ENCODE measurements around the gene CNGA1.
"Not testable (repeated sequence)": the region's sequence is repeated elsewhere in the genome, so short reads cannot be mapped to it uniquely, and the experiment has no call there.

The CNGA1 gene

GRCh38 chr4:48028696-48029095 is 12.2 kb upstream of the CNGA1 start:
- DNase-seq: peak; percentile 48

- DNase-seq: no peak
Measured at GRCh38 chr4:48027653-48028052, 11.2 kb upstream of the CNGA1 start.

DNA sequence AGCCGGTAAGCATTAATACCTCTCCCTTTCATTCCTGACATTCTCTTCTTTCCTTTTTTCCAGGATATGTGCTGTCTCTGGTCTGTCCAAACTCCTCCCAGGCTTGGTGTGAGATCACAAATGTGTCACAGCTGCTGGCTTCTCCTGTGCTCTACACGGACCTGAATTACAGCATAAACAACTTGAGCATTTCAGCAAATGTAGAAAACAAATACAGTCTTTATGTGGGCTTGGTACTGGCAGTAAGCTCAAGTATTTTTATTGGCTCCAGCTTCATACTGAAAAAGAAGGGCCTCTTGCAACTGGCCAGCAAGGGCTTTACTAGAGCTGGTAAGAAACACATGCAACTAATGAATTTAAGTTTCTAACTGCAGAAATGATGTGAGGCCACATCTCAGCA is 8.5 kb upstream of the CNGA1 start:
- no peak for DNase-seq

DNA sequence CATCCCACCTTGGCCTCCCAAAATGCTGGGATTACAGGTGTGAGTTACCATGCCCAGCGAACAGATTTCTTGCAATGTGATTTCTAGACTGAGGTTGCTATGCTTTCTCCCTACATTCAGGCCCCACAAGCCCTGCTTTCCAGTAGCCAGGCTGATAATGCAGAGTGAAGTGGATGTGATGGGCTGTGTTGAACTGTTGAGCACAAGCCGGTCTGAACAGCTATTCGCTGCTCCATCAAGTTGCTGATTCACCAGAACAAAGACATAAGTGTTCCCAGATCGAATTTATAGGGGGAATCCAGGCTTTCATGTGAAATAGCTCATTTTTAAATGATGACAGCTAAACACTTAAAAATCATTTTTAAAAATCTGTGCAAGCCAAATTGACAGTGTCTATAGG is 8.0 kb upstream of the CNGA1 start:
- no peak for DNase-seq

DNA sequence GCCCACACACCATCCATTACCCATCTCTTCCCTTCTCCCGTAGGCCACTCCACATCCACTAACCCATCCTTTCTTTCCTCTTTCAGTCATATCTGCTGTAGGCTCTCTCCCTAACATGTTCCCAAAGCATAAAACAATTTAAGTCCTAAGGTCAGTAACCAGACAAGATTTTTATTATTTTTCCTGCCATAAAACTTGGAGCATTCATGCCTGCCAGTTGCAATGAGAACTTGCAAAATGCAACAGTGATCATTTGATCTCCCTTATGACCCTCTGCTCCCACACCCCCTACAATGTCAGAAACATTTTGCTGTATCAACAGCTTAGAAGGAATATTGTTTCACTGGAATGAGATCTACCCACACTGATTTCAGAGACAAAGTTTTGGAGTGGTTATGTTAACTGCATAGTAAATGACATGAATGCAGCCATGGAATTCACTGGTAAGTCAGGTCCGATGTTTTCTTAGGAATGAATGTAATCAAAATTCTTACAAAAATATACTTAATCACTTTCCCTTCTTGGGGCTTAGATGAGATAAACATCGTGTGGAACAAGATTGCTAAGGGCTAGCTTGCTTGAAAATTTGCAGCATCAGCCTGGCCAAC is 5.8 kb upstream of the CNGA1 start:
- DNase-seq: no peak

DNA sequence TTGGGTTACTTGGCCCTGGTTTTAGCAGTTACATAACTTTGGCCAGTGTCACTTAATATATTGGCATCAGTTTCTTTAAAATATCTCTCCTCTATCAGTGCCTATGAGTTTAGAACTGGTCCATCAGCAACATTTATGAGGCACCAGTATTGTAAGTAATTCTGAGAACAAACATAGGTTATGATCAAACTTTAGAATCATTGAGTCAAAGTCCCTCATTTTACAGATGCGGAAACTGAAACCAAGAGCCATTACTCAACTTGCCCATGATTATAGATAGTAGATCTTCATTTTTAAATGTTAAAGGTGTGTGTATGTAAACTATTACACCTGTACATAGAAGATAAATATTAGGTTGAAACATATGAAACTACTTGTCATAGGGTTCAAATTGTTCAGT is 4.6 kb upstream of the CNGA1 start:
- no peak for DNase-seq

- no peak for DNase-seq
Measured at GRCh38 chr4:48018112-48018511, 1.6 kb upstream of the CNGA1 start.

- DNase-seq: peak; percentile 8
Measured at GRCh38 chr4:48017108-48017571, 659 bp upstream of the CNGA1 start.

GRCh38 chr4:48015678-48016077 is 803 bp downstream of the CNGA1 start:
- DNase-seq: no peak

- no peak for DNase-seq
Measured at GRCh38 chr4:48015216-48015615, 1.3 kb downstream of the CNGA1 start.

- no peak for DNase-seq
Measured at GRCh38 chr4:48012824-48013223, 3.7 kb downstream of the CNGA1 start.

DNA sequence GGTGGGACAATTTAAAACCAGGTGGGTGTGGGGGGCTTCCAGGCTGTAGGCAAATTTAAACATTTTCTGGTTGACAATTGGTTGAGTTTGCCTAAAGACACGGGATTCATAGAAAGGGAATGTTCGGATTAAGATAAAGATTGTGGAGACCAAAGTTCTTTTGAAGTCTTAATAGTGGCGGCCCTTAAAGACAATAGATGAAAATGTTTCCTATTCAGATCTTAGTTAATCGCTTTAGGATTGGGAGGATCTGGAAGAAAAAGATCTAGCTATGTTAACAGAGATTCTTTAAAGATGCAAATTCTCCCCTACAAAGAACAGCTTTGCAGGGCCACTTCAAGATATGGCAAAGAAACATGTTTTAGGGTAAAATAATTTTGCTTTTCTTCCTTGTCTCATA is 4.8 kb downstream of the CNGA1 start:
- DNase-seq: no peak

DNA sequence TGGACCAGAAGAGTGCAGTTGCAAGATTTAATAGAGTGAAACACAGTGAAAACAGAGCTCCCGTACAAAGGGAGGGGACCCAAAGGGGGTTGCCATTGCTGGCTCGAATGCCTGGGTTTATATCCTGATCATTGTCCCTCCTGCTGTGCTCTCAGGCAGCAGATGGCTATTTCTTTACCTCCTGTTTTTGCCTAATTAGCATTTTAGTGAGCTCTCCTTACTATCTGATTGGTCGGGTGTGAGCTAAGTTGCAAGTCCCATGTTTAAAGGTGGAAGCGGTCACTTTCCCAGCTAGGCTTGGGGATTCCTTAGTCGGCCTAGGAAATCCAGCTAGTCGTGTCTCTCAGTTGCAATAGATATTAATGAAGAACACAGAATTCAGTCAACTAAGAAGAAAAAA is 5.6 kb downstream of the CNGA1 start:
- DNase-seq: not testable (repeated sequence)

DNA sequence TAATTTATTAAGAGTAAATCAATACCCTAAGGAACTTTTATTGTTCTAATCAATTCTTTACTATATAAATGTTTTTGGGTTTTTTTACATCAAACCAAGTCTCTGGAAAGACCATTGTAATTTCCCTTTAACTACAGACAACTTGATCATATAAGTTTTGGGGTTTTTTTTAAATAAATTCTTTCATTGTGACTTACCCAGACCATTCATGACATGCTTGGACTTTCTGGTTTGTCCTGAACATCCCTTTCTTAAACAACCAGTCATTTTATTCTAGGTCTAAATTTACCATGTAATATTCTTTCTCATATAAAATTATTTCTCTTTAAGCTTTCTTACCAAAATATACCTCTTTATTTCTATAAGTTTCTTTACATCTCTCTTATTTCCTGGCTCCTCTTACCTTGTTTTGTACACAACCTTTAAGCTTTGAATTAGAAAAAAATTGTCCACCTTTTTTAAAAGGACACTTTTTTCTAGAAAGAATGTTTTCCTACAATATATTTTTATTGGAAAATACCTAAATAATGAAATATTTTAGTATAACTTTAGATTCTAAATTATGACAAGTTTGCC is 8.4 kb downstream of the CNGA1 start:
- DNase-seq: no peak

- DNase-seq: no peak
Measured at GRCh38 chr4:48005781-48006180, 10.7 kb downstream of the CNGA1 start.

GRCh38 chr4:48003568-48003967 is 12.9 kb downstream of the CNGA1 start:
- not testable (repeated sequence) for DNase-seq

GRCh38 chr4:48002267-48002666 is 14.2 kb downstream of the CNGA1 start:
- no peak for DNase-seq

DNA sequence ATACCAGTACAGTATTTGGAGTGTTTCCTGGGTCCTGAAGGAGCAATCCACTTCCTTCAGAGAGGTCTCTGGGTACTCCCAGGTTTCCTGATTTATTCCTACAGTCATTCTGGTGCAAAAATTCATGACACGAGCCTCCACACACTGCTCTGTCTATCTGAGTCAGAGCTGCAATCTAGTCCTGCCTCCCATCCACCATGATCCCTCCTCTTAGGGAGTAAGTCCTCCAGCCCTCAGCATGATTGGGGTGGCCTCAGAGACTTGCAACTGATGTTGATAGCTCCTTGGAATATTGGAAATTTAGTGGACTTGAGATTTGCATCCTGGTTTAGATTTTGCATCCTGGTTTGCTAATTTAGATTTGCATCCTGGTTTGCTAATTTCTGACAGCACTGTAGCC is 20.5 kb downstream of the CNGA1 start:
- DNase-seq: peak; percentile 28

GRCh38 chr4:47992475-47992874 is 24.0 kb downstream of the CNGA1 start:
- DNase-seq: not testable (repeated sequence)

- no peak for DNase-seq
Measured at GRCh38 chr4:47990145-47990544, 26.3 kb downstream of the CNGA1 start.

GRCh38 chr4:47974566-47974965 is 41.9 kb downstream of the CNGA1 start:
- DNase-seq: no peak

DNA sequence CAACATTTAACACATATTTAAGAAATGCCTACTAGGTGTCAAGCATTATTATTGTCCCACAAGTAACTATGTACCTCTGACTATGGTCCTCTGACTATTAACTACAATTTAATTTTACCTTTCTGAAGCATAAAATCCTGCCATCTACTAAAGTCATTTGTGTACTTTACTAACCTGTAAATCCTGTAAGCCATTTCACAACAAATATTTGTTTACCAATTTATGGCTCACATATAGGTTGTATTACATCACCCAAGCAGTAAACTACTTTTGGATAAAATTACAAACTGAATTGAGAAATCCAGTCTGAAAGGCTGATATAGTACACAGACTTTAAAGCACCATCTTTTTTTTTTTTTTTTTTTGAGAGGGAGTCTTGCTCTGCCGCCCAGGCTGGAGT is 43.8 kb downstream of the CNGA1 start:
- no peak for DNase-seq

GRCh38 chr4:47972181-47972580 is 44.3 kb downstream of the CNGA1 start:
- DNase-seq: no peak

DNA sequence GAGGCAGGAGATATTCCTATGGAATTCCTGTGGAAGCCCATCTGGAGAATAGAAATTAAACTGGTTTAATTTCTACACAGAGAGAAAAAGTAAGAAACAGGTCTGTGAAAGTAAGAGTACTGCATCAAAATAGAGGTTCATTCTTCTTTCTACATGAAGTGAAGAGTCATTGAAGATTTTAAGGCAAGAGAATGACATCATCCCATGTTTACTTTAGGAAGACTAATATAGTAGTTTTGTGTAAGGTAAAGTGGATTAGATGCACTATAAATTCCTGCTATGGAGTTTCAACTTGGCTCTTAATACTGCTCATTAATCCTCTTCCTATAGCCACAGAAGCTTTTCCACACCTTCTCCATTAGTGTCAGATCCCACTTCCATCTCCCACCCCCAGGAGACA is 47.6 kb downstream of the CNGA1 start:
- DNase-seq: no peak

GRCh38 chr4:47954677-47955076 is 61.8 kb downstream of the CNGA1 start:
- peak; percentile 58 for DNase-seq

Data from NCI-H526 treated with DMSO at 0.1 percent for 48 hours (cell line).